ENCODE measurements around the gene FAM234A. TPM values are rescaled to one million over a fixed set of nuclear protein-coding genes. Genes with fewer than 3 reads are reported as not detected.

The FAM234A gene
- total and polyA plus RNA-seq, 2 donors (not counting 3 experiments of a cell fraction or from before 2014, with no cell fraction given) = 70.4 to 89.4 TPM

DNA sequence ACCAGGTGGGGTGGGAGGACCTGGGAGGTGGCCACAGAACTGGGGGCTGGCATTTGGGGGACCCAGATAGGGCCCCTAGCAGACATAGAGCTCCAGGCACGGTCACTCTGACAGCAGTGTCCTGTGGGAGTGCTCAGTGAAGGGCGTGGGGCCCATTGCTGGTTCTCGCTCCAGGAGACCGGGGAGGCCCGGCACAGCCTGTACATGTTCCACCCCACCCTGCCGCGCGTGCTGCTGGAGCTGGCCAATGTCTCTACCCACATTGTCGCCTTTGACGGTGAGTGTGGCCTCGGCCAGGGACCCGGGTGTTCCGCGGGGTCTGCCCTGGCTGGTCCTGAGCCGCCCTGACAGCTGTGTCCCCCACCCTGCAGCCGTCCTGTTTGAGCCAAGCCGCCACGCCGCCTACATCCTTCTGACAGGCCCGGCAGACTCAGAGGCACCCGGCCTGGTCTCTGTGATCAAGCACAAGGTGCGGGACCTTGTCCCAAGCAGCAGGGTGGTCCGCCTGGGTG lies 29.9 kb downstream of the FAM234A start:
- Histone ChIP-seq H3K4me2 (ENCODE audit: insufficient read depth, low read length) (no peak overlapping the region), H3K4me3 (replicated peaks in 1 of 3; ENCODE audit: insufficient read depth in 1 of 3, low read depth in 1 of 3, low read length in 3 of 3) (no peak overlapping the region), H3K9me1 (replicated peaks; ENCODE audit: control insufficient read depth, extremely low read depth, insufficient read depth, low read length) (no peaks in the 10 kb centered on the region), H3K79me2 (ENCODE audit: control insufficient read depth, insufficient read depth, low read length) (no peaks in the 10 kb centered on the region), H3K9me3 (replicated peaks; ENCODE audit: control insufficient read depth, insufficient read depth, low read length) (no peaks in the 10 kb centered on the region), H3K9ac (replicated peaks; ENCODE audit: extremely low read depth, insufficient read depth, low read length) (no peak overlapping the region), H3K36me3 (ENCODE audit: control insufficient read depth in 2 of 2, extremely low read depth in 1 of 2, insufficient read depth in 2 of 2, low read length in 2 of 2) (peaks cover 0 to 20% of the 10 kb centered on the region in 2 experiments), H3K27ac (ENCODE audit: insufficient read depth, low read depth, low read length) (no peak overlapping the region), H4K20me1 (replicated peaks; ENCODE audit: control insufficient read depth, extremely low read depth, insufficient read depth, low read length) (no peaks in the 10 kb centered on the region), H2AFZ (ENCODE audit: low read depth, low read length) (no peak overlapping the region), H3K4me1 (ENCODE audit: control insufficient read depth, extremely low read depth, insufficient read depth, low read length) (no peaks in the 10 kb centered on the region), H3K27me3 (ENCODE audit: control insufficient read depth in 2 of 2, insufficient read depth in 2 of 2, low read length in 2 of 2) (no peaks in the 10 kb centered on the region)
- POLR2A ChIA-PET = no interaction called here
- dilution Hi-C loops (cut with MboI; ENCODE audit: extremely low pct_ligation_motif_present, low sequenced_read_pairs) (no loop called here), intact Hi-C loops (cut with micrococcal nuclease) (no loop called here)
- CTCF ChIA-PET = no interaction called here
- TF ChIP-seq MYC (IDR thresholded peaks at IDR 0.05; ENCODE audit: low read depth, low read length) (no peak), POLR2A (IDR thresholded peaks at IDR 0.05; ENCODE audit: low read depth, low read length) (no peak), JUN (IDR thresholded peaks at IDR 0.05; ENCODE audit: borderline replicate concordance, insufficient read depth, insufficient read length, low read depth) (no peak), EZH2 (IDR thresholded peaks at IDR 0.05; ENCODE audit: borderline replicate concordance, low read depth, low read length, severe bottlenecking) (no peak)
- TF ChIP-seq, protein P1, sequence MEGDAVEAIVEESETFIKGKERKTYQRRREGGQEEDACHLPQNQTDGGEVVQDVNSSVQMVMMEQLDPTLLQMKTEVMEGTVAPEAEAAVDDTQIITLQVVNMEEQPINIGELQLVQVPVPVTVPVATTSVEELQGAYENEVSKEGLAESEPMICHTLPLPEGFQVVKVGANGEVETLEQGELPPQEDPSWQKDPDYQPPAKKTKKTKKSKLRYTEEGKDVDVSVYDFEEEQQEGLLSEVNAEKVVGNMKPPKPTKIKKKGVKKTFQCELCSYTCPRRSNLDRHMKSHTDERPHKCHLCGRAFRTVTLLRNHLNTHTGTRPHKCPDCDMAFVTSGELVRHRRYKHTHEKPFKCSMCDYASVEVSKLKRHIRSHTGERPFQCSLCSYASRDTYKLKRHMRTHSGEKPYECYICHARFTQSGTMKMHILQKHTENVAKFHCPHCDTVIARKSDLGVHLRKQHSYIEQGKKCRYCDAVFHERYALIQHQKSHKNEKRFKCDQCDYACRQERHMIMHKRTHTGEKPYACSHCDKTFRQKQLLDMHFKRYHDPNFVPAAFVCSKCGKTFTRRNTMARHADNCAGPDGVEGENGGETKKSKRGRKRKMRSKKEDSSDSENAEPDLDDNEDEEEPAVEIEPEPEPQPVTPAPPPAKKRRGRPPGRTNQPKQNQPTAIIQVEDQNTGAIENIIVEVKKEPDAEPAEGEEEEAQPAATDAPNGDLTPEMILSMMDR (IDR thresholded peaks at IDR 0.05; ENCODE audit: extremely low read depth in 1 of 2, insufficient read depth in 1 of 2, low read depth in 1 of 2, low read length in 2 of 2) = no peak
- BruUV-seq (replicated peaks) = no TSS peak
- FAIRE-seq (no peak), DNase-seq (ENCODE audit: low read depth, low spot score) (no peak)

DNA sequence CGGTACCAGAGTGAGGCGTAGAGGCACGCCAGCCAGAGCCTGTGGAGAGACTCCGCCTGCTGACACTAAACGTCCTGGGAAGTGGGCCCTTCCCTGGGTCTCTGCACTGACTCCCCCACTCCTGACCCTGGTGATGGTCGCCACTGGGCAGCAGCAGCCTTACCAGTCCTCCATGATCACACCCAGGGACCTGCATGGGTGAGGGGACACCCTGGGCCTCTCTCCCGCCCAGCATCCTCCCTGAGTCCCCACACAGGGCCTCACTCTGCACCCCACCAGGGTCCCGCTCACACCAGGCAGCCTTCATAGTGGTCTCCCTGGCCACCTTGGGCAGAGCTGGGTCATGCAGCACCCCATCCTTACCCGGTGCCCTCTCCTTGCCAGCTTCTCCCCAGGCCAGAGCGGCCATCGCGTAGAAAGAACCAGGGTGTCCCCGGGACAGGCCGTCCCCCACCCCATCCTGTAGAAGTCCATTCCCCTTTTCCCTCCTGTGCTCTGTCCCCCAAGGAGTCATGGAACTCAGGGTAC lies 30.4 kb downstream of the FAM234A start:
- POLR2A ChIA-PET = no interaction called here
- Histone ChIP-seq H3K9me3 (replicated peaks; ENCODE audit: control insufficient read depth, insufficient read depth, low read length) (no peaks in the 10 kb centered on the region), H3K9ac (replicated peaks; ENCODE audit: extremely low read depth, insufficient read depth, low read length) (no peak overlapping the region), H3K4me1 (ENCODE audit: control insufficient read depth, extremely low read depth, insufficient read depth, low read length) (no peaks in the 10 kb centered on the region), H3K36me3 (ENCODE audit: control insufficient read depth in 2 of 2, extremely low read depth in 1 of 2, insufficient read depth in 2 of 2, low read length in 2 of 2) (peaks cover 0 to 16% of the 10 kb centered on the region in 2 experiments), H3K9me1 (replicated peaks; ENCODE audit: control insufficient read depth, extremely low read depth, insufficient read depth, low read length) (no peaks in the 10 kb centered on the region), H3K79me2 (ENCODE audit: control insufficient read depth, insufficient read depth, low read length) (no peaks in the 10 kb centered on the region), H2AFZ (ENCODE audit: low read depth, low read length) (no peak overlapping the region), H4K20me1 (replicated peaks; ENCODE audit: control insufficient read depth, extremely low read depth, insufficient read depth, low read length) (no peaks in the 10 kb centered on the region), H3K4me2 (ENCODE audit: insufficient read depth, low read length) (no peak overlapping the region), H3K27me3 (ENCODE audit: control insufficient read depth in 2 of 2, insufficient read depth in 2 of 2, low read length in 2 of 2) (no peaks in the 10 kb centered on the region), H3K27ac (ENCODE audit: insufficient read depth, low read depth, low read length) (no peak overlapping the region), H3K4me3 (replicated peaks in 1 of 3; ENCODE audit: insufficient read depth in 1 of 3, low read depth in 1 of 3, low read length in 3 of 3) (no peak overlapping the region)
- DNase-seq (ENCODE audit: low read depth, low spot score) = no peak
- TF ChIP-seq, protein P1 (IDR thresholded peaks at IDR 0.05; ENCODE audit: extremely low read depth in 1 of 2, insufficient read depth in 1 of 2, low read depth in 1 of 2, low read length in 2 of 2) = no peak
- TF ChIP-seq, protein P2, sequence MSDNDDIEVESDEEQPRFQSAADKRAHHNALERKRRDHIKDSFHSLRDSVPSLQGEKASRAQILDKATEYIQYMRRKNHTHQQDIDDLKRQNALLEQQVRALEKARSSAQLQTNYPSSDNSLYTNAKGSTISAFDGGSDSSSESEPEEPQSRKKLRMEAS (IDR thresholded peaks at IDR 0.05; ENCODE audit: insufficient read depth, insufficient read length) = no peak
- TF ChIP-seq FOS (IDR thresholded peaks at IDR 0.05; ENCODE audit: borderline replicate concordance, insufficient read depth, low read length) = no peak
- TF ChIP-seq POLR2A (IDR thresholded peaks at IDR 0.05; ENCODE audit: low read depth, low read length) = no peak
- TF ChIP-seq POLR2AphosphoS5 (IDR thresholded peaks at IDR 0.05; ENCODE audit: insufficient read depth, low read depth, low read length) = no peak
- TF ChIP-seq MYC (IDR thresholded peaks at IDR 0.05; ENCODE audit: low read depth, low read length) = no peak
- TF ChIP-seq EZH2 (IDR thresholded peaks at IDR 0.05; ENCODE audit: borderline replicate concordance, low read depth, low read length, severe bottlenecking) = no peak
- TF ChIP-seq GATA2 (IDR thresholded peaks at IDR 0.05; ENCODE audit: insufficient read depth, insufficient read length, low read depth, low read length) = no peak
- TF ChIP-seq JUN (IDR thresholded peaks at IDR 0.05; ENCODE audit: borderline replicate concordance, insufficient read depth, insufficient read length, low read depth) = no peak
- intact Hi-C loops (cut with micrococcal nuclease) = no loop called here
- dilution Hi-C loops (cut with MboI; ENCODE audit: extremely low pct_ligation_motif_present, low sequenced_read_pairs) = no loop called here
- no peak for FAIRE-seq
- CTCF ChIA-PET = no interaction called here
- no TSS peak for BruUV-seq (replicated peaks)

Measured in endothelial cell of umbilical vein (primary cell).